NT2/D1 (cell line): ENCODE measurements around the gene TSHZ1.

Experiments used
- SUZ12 ChIP-seq: IDR thresholded peaks from 2 replicates; pipeline ENCODE4 v1.6.1; 2011; ENCODE audit not compliant: insufficient read length, insufficient read depth; ENCODE audit errors: extremely low read depth
- ZNF274 ChIP-seq: IDR thresholded peaks from 2 replicates; pipeline ENCODE4 v1.6.1; 2011; ENCODE audit warnings: mild to moderate bottlenecking, low read depth, low read length

- TF ChIP-seq ZNF274 (no peak), SUZ12 (no peak)
Observed at GRCh38 chr18:75247611-75248421, 37.2 kb downstream of the TSHZ1 start.
